K562 (cell line): Measurements from ENCODE around the gene CLIP1. TPM values are rescaled to one million over a fixed set of nuclear protein-coding genes. Genes with fewer than 3 reads are reported as not detected.

Source experiments
- BHLHE40 ChIP-seq: IDR thresholded peaks from 2 replicates; pipeline ENCODE4 v1.6.1; 2011; ENCODE audit warnings: low read length, improper control_type of control experiment
- FOXP4 ChIP-seq: sonication (generic); formaldehyde crosslinking; IDR thresholded peaks from 2 replicates; pipeline ENCODE4 v1.8.0; 2022; ENCODE audit warnings: mild to moderate bottlenecking, missing genetic modification reagents, borderline replicate concordance
- GABPB2 ChIP-seq: fragments of 250-450 bp; sonication (Bioruptor Pico); conservative IDR thresholded peaks from 2 replicates; pipeline ENCODE4 v1.5.1; 2021; ENCODE audit warnings: mild to moderate bottlenecking
- MYC ChIP-seq, 2 experiments: fragments of 250-450 bp in 1 of 2; sonication (Bioruptor Pico) in 1 of 2; IDR thresholded peaks; 2 replicates each; pipeline versions ENCODE4 v1.5.1 to v1.6.1; 2012 to 2021; ENCODE audit warnings: low read depth in 2 of 2, borderline replicate concordance in 1 of 2, improper control_type of control experiment in 1 of 2, low read length in 1 of 2, mild to moderate bottlenecking in 1 of 2, moderate library complexity in 1 of 2
- MYNN ChIP-seq, 2 experiments: sonication (generic); formaldehyde crosslinking in 1 of 2; IDR thresholded peaks; 2 replicates each; pipeline versions ENCODE4 v1.5.0 to v1.6.1; 2016 to 2020; ENCODE audit warnings: antibody characterized with exemption in 1 of 2, missing genetic modification reagents in 1 of 2
- NCOA2 ChIP-seq, 2 experiments: fragments of 450-650 bp; IDR thresholded peaks; 2 replicates each; pipeline ENCODE4 v1.6.1; 2018; ENCODE audit warnings: mild to moderate bottlenecking in 2 of 2, moderate library complexity in 1 of 2; ENCODE audit not compliant: partially characterized antibody in 2 of 2
- NR3C1 ChIP-seq: sonication (generic); formaldehyde crosslinking; IDR thresholded peaks from 2 replicates; pipeline ENCODE4 v1.8.1; 2022; ENCODE audit warnings: missing genetic modification reagents
- SLC30A9 ChIP-seq: fragments of 250-450 bp; sonication (Bioruptor Pico); IDR thresholded peaks from 2 replicates; pipeline ENCODE4 v1.8.0; 2022; ENCODE audit warnings: mild to moderate bottlenecking, moderate library complexity
- SMC3 ChIP-seq: conservative IDR thresholded peaks from 2 replicates; pipeline ENCODE4 v1.6.1; 2011; ENCODE audit warnings: low read depth, low read length, improper control_type of control experiment; ENCODE audit not compliant: insufficient read depth
- TAF7 ChIP-seq: fragments of 450-650 bp; IDR thresholded peaks from 2 replicates; pipeline ENCODE4 v1.6.1; 2016; ENCODE audit warnings: missing genetic modification characterization, missing compliant biosample characterization
- ZBTB17 ChIP-seq: fragments of 450-650 bp; formaldehyde crosslinking; IDR thresholded peaks from 2 replicates; pipeline ENCODE4 v1.4.0; 2020; ENCODE audit warnings: mild to moderate bottlenecking
- ZKSCAN1 ChIP-seq: fragments of 150-350 bp; IDR thresholded peaks from 2 replicates; pipeline ENCODE4 v1.6.1; 2016; ENCODE audit warnings: low read depth, low read length
- ZKSCAN8 ChIP-seq: fragments of 200-800 bp; sonication (Bioruptor generic); IDR thresholded peaks from 2 replicates; pipeline ENCODE4 v1.6.1; 2016; ENCODE audit warnings: missing genetic modification characterization, missing compliant biosample characterization
- ZNF830 ChIP-seq: fragments of 250-450 bp; sonication (Bioruptor Pico); IDR thresholded peaks from 2 replicates; pipeline ENCODE4 v1.5.0; 2021; ENCODE audit warnings: mild to moderate bottlenecking
- polyA plus RNA-seq, 8 experiments: library from polyadenylated mRNA; depleted of rRNA in 4 of 8; stranded (reverse) in 5 of 8; unstranded in 3 of 8; fragments of >200 nt; fragmentation: Nextera tagmentation in 2 of 8; fragmentation: Illumina TruSeq in 1 of 8; extraction: Ambion mirVana in 2 of 8; extraction: Trizol in 1 of 8; gene quantifications; 2 replicates each; pipeline versions ENCODE4 v1.2.1 to v1.2.3, GENCODE V29; 2011 to 2014; ENCODE audit warnings: inconsistent platforms in 1 of 8, missing spikeins in 1 of 8
- total RNA-seq, 7 experiments: library from RNA; depleted of rRNA in 6 of 7; stranded (reverse); fragments of >200 nt in 6 of 7; fragmentation: Illumina TruSeq in 2 of 7; extraction: Trizol in 2 of 7; gene quantifications; 2 replicates each; pipeline versions ENCODE4 v1.2.1 to v1.2.3, GENCODE V29; 2011 to 2021; ENCODE audit warnings: low replicate concordance in 1 of 7
- TF ChIP-seq, protein P1 (sequence below): fragments of 200-800 bp; sonication (Bioruptor generic); IDR thresholded peaks from 2 replicates; pipeline ENCODE4 v1.6.1; 2016; ENCODE audit warnings: missing genetic modification characterization, missing compliant biosample characterization
- TF ChIP-seq, protein P2 (sequence below): fragments of 250-450 bp; sonication (Bioruptor Pico); IDR thresholded peaks from 2 replicates; pipeline ENCODE4 v1.5.0; 2021

CLIP1 gene
- total and polyA plus RNA-seq, 9 of the 15 experiments (the other 6 are each of a cell fraction or from before 2014, with no cell fraction given) = 5.8 to 33.9 (median 27.6) TPM

- TF ChIP-seq FOXP4 (CRISPR knock-in tag) (no peak), NR3C1 (CRISPR knock-in tag) (no peak), SLC30A9 (no peak), BHLHE40 (peak; percentile 71), ZKSCAN1 (no peak), ZNF830 (CRISPR knock-in tag) (no peak), MYC (IDR thresholded peaks at IDR 0.05; ENCODE audit: low read depth, low read length) (peak; percentile 93), MYC (CRISPR knock-in tag; IDR thresholded peaks at IDR 0.05; ENCODE audit: borderline replicate concordance, low read depth) (0 out of 2 replicates have a peak, but pooled peaks have one; percentile 68), SMC3 (no peak), TAF7 (0 out of 2 replicates have a peak, but pooled peaks have one; percentile 53), ZKSCAN8 (CRISPR knock-in tag) (peak; percentile 79), GABPB2 (CRISPR knock-in tag) (0 out of 2 replicates have a peak, but pooled peaks have one; percentile 13), MYNN (IDR thresholded peaks at IDR 0.05) (no peak), MYNN (CRISPR knock-in tag; IDR thresholded peaks at IDR 0.05) (no peak), ZBTB17 (CRISPR knock-in tag) (peak; percentile 74; the same call in 1 of the 2 replicates), NCOA2 (IDR thresholded peaks at IDR 0.05; ENCODE audit: partially characterized antibody in 2 of 2) (no peak)
- TF ChIP-seq, protein P1, sequence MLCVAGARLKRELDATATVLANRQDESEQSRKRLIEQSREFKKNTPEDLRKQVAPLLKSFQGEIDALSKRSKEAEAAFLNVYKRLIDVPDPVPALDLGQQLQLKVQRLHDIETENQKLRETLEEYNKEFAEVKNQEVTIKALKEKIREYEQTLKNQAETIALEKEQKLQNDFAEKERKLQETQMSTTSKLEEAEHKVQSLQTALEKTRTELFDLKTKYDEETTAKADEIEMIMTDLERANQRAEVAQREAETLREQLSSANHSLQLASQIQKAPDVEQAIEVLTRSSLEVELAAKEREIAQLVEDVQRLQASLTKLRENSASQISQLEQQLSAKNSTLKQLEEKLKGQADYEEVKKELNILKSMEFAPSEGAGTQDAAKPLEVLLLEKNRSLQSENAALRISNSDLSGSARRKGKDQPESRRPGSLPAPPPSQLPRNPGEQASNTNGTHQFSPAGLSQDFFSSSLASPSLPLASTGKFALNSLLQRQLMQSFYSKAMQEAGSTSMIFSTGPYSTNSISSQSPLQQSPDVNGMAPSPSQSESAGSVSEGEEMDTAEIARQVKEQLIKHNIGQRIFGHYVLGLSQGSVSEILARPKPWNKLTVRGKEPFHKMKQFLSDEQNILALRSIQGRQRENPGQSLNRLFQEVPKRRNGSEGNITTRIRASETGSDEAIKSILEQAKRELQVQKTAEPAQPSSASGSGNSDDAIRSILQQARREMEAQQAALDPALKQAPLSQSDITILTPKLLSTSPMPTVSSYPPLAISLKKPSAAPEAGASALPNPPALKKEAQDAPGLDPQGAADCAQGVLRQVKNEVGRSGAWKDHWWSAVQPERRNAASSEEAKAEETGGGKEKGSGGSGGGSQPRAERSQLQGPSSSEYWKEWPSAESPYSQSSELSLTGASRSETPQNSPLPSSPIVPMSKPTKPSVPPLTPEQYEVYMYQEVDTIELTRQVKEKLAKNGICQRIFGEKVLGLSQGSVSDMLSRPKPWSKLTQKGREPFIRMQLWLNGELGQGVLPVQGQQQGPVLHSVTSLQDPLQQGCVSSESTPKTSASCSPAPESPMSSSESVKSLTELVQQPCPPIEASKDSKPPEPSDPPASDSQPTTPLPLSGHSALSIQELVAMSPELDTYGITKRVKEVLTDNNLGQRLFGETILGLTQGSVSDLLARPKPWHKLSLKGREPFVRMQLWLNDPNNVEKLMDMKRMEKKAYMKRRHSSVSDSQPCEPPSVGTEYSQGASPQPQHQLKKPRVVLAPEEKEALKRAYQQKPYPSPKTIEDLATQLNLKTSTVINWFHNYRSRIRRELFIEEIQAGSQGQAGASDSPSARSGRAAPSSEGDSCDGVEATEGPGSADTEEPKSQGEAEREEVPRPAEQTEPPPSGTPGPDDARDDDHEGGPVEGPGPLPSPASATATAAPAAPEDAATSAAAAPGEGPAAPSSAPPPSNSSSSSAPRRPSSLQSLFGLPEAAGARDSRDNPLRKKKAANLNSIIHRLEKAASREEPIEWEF = no peak
- TF ChIP-seq, protein P2, sequence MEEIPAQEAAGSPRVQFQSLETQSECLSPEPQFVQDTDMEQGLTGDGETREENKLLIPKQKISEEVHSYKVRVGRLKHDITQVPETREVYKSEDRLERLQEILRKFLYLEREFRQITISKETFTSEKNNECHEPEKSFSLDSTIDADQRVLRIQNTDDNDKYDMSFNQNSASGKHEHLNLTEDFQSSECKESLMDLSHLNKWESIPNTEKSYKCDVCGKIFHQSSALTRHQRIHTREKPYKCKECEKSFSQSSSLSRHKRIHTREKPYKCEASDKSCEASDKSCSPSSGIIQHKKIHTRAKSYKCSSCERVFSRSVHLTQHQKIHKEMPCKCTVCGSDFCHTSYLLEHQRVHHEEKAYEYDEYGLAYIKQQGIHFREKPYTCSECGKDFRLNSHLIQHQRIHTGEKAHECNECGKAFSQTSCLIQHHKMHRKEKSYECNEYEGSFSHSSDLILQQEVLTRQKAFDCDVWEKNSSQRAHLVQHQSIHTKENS (CRISPR knock-in tag) = no peak
These were observed 55.6 kb downstream of the CLIP1 start (continued) for GRCh38 chr12:122366685-122367475.
